GM19328 (cell line): ENCODE data around the gene AMIGO3.
"Not testable (repeated sequence)": the region's sequence is repeated elsewhere in the genome, so short reads cannot be mapped to it uniquely, and the experiment has no call there.

Experiments
- ATAC-seq: cut with Tn5 transposase; IDR thresholded peaks from one replicate; pipeline ENCODE4 v1.9.1; 2021; ENCODE audit warnings: mild to moderate bottlenecking, moderate library complexity; ENCODE audit not compliant: unreplicated experiment

The AMIGO3 gene

GRCh38 chr3:49689908-49690624 lies 29.4 kb downstream of the AMIGO3 start:
- not testable (repeated sequence) for ATAC-seq

- peak; percentile 67 for ATAC-seq
These were observed 30.2 kb downstream of the AMIGO3 start, which contains the start of the genes MST1 and RNF123 for GRCh38 chr3:49689046-49689907. Gene MST1, minus strand, starts transcription at chr3:49689474. Its CDS starts 783 bp downstream, at chr3:49688691. Gene RNF123, plus strand, starts transcription at chr3:49689557. Its CDS starts 1,609 bp downstream, at chr3:49691166.

GRCh38 chr3:49688338-49689045 lies 31.0 kb downstream of the AMIGO3 start:
- ATAC-seq = not testable (repeated sequence)

GRCh38 chr3:49687424-49687795 lies 32.1 kb downstream of the AMIGO3 start:
- ATAC-seq = not testable (repeated sequence)

GRCh38 chr3:49686769-49687423 lies 32.6 kb downstream of the AMIGO3 start:
- ATAC-seq = not testable (repeated sequence)

- ATAC-seq = not testable (repeated sequence)
These were observed 33.1 kb downstream of the AMIGO3 start for GRCh38 chr3:49686346-49686745.

- not testable (repeated sequence) for ATAC-seq
These were observed 33.6 kb downstream of the AMIGO3 start for GRCh38 chr3:49685846-49686245.

GRCh38 chr3:49685103-49685502 lies 34.4 kb downstream of the AMIGO3 start:
- ATAC-seq = not testable (repeated sequence)

GRCh38 chr3:49684453-49684852 lies 35.0 kb downstream of the AMIGO3 start:
- ATAC-seq = not testable (repeated sequence)

- no peak for ATAC-seq
These were observed 36.3 kb downstream of the AMIGO3 start for GRCh38 chr3:49683162-49683561.

- no peak for ATAC-seq
These were observed 37.9 kb downstream of the AMIGO3 start for GRCh38 chr3:49681543-49681942.

GRCh38 chr3:49681232-49681522 lies 38.3 kb downstream of the AMIGO3 start:
- ATAC-seq = no peak

GRCh38 chr3:49680493-49681231 lies 38.8 kb downstream of the AMIGO3 start:
- ATAC-seq = no peak

GRCh38 chr3:49675912-49676311 lies 43.6 kb downstream of the AMIGO3 start:
- no peak for ATAC-seq

- peak; percentile 25 for ATAC-seq
These were observed 44.9 kb downstream of the AMIGO3 start for GRCh38 chr3:49674497-49674983.

- ATAC-seq = peak; percentile 81
These were observed 45.6 kb downstream of the AMIGO3 start, which contains the start of gene APEH for GRCh38 chr3:49673715-49674496. Gene APEH, plus strand, starts transcription at chr3:49674351. Its CDS starts 51 bp downstream, at chr3:49674402.

- no peak for ATAC-seq
These were observed 46.3 kb downstream of the AMIGO3 start for GRCh38 chr3:49673121-49673714.
